Measurements from ENCODE around the gene ROM1. TPM values are rescaled to one million over a fixed set of nuclear protein-coding genes. Genes with fewer than 3 reads are reported as not detected.
A peak's percentile ranks its signal among the peaks of the same experiment; 100 is the strongest.

Gene ROM1, protein sequence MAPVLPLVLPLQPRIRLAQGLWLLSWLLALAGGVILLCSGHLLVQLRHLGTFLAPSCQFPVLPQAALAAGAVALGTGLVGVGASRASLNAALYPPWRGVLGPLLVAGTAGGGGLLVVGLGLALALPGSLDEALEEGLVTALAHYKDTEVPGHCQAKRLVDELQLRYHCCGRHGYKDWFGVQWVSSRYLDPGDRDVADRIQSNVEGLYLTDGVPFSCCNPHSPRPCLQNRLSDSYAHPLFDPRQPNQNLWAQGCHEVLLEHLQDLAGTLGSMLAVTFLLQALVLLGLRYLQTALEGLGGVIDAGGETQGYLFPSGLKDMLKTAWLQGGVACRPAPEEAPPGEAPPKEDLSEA
- total RNA-seq: 1 to 10 TPM in 1 of 2 experiments, under 1 TPM in 1; 0.79 to 1.1 TPM

DNA sequence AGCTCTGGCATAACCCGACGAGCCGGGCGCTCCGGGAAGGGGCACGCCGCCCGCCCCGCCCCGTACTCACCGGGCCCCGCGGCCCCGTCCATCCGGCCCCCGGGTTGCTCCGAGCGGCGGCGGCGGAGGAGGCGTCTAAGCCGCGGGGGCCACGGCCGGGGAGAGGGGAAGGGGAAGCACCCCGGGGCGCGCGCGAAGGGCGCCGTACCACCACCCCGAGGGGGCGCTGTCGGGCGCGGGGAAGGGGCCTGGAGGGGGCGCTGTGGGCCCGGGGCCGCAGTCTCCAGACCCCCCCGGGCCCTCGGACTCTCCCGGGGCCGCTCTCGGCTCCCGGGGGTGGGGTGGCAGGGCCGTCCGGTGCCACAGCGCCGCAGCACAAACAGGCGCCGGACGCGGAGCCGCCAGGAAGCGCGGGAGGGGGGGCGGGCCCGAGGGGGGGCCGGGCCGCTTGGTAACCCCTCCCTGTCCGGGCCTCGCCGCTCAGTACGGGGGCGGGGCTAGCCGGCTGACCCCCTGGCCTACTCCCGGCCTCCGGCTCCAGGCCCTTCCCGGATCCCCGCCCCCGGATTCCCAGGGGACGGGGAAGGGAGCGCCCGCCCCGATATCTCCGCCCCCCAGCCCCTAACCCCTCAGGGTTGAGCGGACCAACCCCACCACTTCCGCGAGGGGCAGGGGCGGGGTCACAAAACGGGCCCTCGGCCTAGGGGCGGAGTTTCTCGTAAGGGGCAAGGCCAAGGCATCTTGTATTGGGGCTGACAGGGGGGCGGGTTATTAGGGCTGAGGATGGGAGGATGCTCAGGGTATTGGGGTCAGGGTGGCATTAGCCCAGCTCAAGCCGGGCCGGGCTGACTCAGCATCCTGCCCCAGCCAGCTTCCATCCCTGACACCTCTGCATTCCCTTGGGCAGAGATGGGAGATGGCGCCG lies at the start of gene ROM1, which contains the start of gene EML3:
Gene ROM1 (plus strand): TSS at position 892 of the 925 bp plus-strand sequence. CDS start 25 bp downstream, at position 917.
Gene EML3 (minus strand): TSS at position 410 of the 925 bp plus-strand sequence. CDS start 318 bp downstream, at position 92.
- peak; percentile 80 for ATAC-seq
- peak within 1 kb of the TSS; percentile 96 for H3K4me3 Mint-ChIP-seq
- CTCF ChIA-PET: interaction anchor here (0.9 to 3.8 kb wide), 18 partner anchors 10 to 111 kb away, joined by 3 to 26 read pairs (median 4); partner anchors contain the start of genes B3GAT3, BSCL2, C11orf98 and CSKMT
- H3K9me3 Mint-ChIP-seq: no peaks in the 10 kb centered on the region
- POLR2A ChIA-PET: interaction anchor here (0.9 to 6.9 kb wide), 21 partner anchors 10 to 245 kb away, joined by 3 to 87 read pairs (median 6); partner anchors contain the start of genes B3GAT3, BSCL2, C11orf98 and CSKMT
- TF ChIP-seq, protein P1, sequence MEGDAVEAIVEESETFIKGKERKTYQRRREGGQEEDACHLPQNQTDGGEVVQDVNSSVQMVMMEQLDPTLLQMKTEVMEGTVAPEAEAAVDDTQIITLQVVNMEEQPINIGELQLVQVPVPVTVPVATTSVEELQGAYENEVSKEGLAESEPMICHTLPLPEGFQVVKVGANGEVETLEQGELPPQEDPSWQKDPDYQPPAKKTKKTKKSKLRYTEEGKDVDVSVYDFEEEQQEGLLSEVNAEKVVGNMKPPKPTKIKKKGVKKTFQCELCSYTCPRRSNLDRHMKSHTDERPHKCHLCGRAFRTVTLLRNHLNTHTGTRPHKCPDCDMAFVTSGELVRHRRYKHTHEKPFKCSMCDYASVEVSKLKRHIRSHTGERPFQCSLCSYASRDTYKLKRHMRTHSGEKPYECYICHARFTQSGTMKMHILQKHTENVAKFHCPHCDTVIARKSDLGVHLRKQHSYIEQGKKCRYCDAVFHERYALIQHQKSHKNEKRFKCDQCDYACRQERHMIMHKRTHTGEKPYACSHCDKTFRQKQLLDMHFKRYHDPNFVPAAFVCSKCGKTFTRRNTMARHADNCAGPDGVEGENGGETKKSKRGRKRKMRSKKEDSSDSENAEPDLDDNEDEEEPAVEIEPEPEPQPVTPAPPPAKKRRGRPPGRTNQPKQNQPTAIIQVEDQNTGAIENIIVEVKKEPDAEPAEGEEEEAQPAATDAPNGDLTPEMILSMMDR (IDR thresholded peaks at IDR 0.05): peak; percentile 99
- H3K36me3 Mint-ChIP-seq (ENCODE audit: low read depth): peaks cover 52% of the 10 kb centered on the region
- peak; percentile 92 for DNase-seq
- H3K4me1 Mint-ChIP-seq (ENCODE audit: low read depth): peaks cover 52% of the 10 kb centered on the region
- no peaks in the 10 kb centered on the region for H3K27me3 Mint-ChIP-seq
- peak within 1 kb of the TSS; percentile 97 for H3K27ac Mint-ChIP-seq
- intact Hi-C loops (cut with micrococcal nuclease): loop anchor here (5.0 kb wide), 1 partner anchor 35 kb away; the partner anchor contains the start of gene GANAB

DNA sequence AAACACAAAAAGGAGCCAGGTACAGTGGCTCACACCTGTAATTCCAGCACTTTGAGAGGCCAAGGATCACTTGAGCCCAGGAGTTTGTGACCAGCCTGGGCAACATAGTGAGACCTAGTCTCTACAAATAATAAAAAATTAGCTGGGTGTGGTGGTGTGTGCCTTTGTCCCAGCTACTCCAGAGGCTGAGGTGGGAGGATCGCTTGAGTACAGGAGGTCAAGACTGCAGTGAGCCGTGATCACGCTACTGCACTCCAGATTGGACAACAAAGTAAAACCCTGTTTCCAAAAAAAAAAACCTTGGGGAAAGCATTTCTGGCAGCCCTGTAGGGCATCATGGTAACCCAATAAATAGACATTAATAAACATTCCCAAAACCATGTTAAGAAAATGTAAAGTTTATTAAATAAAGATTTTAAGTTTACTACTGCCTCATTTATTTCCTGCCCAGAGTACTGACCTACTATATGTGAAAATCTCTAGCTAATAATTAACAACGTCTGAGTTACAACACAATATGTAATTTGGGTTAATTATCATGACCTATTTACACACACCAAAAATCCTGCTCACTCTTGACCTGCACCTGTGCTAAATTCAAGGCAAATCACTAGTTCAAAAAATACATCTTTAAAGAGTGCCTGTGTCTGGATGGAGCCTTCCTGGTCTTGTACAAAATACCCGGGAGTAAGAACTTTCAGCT lies 47.8 kb upstream of the ROM1 start:
- no peak for ATAC-seq
- ChIA-PET CTCF (interaction anchor here (1.0 to 3.8 kb wide), 6 partner anchors 9 to 146 kb away, joined by 3 to 19 read pairs (median 4); partner anchors contain the start of genes SCGB1A1 and TUT1), POLR2A (interaction anchor here (0.6 to 11.0 kb wide), 7 partner anchors 9 to 166 kb away, joined by 3 to 156 read pairs (median 3); partner anchors contain the start of genes EEF1G and TUT1)
- H3K36me3 Mint-ChIP-seq (ENCODE audit: low read depth): peaks cover 66% of the 10 kb centered on the region
- no peak for DNase-seq
- no peaks in the 10 kb centered on the region for H3K27me3 Mint-ChIP-seq
- no peak overlapping the region for H3K4me3 Mint-ChIP-seq
- peak overlapping the region; percentile 47 for H3K27ac Mint-ChIP-seq
- peaks cover 57% of the 10 kb centered on the region for H3K4me1 Mint-ChIP-seq (ENCODE audit: low read depth)
- TF ChIP-seq, protein P1 (IDR thresholded peaks at IDR 0.05): no peak
- H3K9me3 Mint-ChIP-seq: no peaks in the 10 kb centered on the region
- intact Hi-C loops (cut with micrococcal nuclease): no loop called here

DNA sequence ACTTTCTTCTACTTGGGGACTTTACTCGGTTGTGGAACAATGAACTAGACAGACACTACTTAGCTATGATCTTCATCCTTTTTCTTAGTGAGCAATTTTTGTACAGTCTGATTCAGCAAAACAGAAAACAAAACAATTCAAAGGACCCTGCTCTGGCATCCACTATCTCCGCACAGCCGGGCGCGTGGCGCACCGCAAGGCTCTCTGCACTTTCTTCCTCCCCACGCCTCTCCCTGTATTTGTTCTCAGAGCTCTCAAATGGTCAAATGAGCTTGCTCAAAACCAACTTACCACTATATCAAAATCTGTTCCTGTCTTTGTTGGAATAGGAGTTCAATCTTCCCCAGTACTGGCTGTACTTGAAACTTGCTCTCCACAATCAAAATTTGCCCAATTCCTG lies 46.8 kb upstream of the ROM1 start:
- H3K4me3 Mint-ChIP-seq: no peak overlapping the region
- no peaks in the 10 kb centered on the region for H3K27me3 Mint-ChIP-seq
- peaks cover 67% of the 10 kb centered on the region for H3K36me3 Mint-ChIP-seq (ENCODE audit: low read depth)
- POLR2A ChIA-PET: interaction anchor here (0.8 to 11.0 kb wide), 6 partner anchors 8 to 167 kb away, joined by 3 to 156 read pairs (median 4); partner anchors contain the start of genes EEF1G and TUT1
- ATAC-seq (no peak), DNase-seq (no peak)
- H3K4me1 Mint-ChIP-seq (ENCODE audit: low read depth): peaks cover 55% of the 10 kb centered on the region
- H3K27ac Mint-ChIP-seq: peak overlapping the region; percentile 68
- CTCF ChIA-PET: interaction anchor here (1.0 to 3.8 kb wide), 7 partner anchors 8 to 147 kb away, joined by 3 to 19 read pairs (median 4); partner anchors contain the start of genes SCGB1A1 and TUT1
- intact Hi-C loops (cut with micrococcal nuclease): no loop called here
- TF ChIP-seq, protein P1 (IDR thresholded peaks at IDR 0.05): no peak
- H3K9me3 Mint-ChIP-seq: no peaks in the 10 kb centered on the region

DNA sequence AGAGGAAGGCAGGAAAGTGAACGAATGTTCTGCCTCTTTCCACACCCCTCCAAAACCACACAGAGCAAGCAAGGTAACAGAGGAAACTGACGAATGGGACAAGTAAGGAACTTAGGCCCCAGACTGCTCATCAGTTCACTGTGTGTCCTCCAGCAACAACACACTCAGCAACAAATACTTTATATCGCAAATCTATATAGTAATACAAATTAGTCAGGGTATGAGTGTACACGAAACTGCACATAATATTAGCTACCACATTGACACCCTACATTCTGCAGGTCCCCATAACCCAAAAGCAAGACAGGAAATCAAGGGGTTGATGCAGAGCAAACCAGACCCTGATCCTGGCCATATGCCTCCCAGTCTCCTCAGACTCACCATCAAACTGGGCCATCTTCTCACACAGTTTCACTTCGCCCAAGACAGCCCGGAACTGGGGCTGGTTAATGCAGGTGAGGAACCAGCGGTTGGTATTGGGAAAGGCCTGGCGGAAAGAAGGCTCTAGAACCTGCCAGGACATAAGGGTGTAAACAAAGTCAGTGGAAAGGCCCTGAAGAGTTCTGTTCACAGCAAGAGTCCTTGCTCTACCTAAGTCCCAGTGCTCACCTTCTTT lies 45.9 kb upstream of the ROM1 start:
- H3K27me3 Mint-ChIP-seq: no peaks in the 10 kb centered on the region
- no peaks in the 10 kb centered on the region for H3K9me3 Mint-ChIP-seq
- CTCF ChIA-PET: interaction anchor here (2.3 to 4.9 kb wide), 2 partner anchors 24 to 142 kb away, joined by 16 to 29 read pairs; no protein-coding TSS in a partner anchor
- ATAC-seq: peak; percentile 49
- intact Hi-C loops (cut with micrococcal nuclease): no loop called here
- peak overlapping the region; percentile 61 for H3K27ac Mint-ChIP-seq
- TF ChIP-seq, protein P1 (IDR thresholded peaks at IDR 0.05): no peak
- DNase-seq: no peak
- H3K36me3 Mint-ChIP-seq (ENCODE audit: low read depth): peaks cover 71% of the 10 kb centered on the region
- no peak overlapping the region for H3K4me3 Mint-ChIP-seq
- H3K4me1 Mint-ChIP-seq (ENCODE audit: low read depth): peaks cover 57% of the 10 kb centered on the region
- POLR2A ChIA-PET: interaction anchor here (1.6 to 11.0 kb wide), 2 partner anchors 10 to 24 kb away, joined by 5 to 156 read pairs; partner anchors contain the start of gene TUT1
